Stomach (tissue), 4 donors: Measurements from ENCODE around the gene DHX57.

Source experiments
- EP300 ChIP-seq: sonication (generic); formaldehyde crosslinking; IDR thresholded peaks from one replicate; pipeline ENCODE4 v1.6.1; 2017; ENCODE audit warnings: antibody characterized with exemption
- POLR2A ChIP-seq, 4 donors: fragments of 450-650 bp; IDR thresholded peaks; one replicate each; pipeline ENCODE4 v1.6.1; 2016; ENCODE audit warnings: antibody characterized with exemption in 4 of 4, control low read depth in 2 of 4, mild to moderate bottlenecking in 1 of 4, moderate library complexity in 1 of 4
- POLR2AphosphoS5 ChIP-seq, 3 donors: sonication (generic); formaldehyde crosslinking; IDR thresholded peaks; one replicate each; pipeline ENCODE4 v1.6.1; 2016; ENCODE audit warnings: antibody characterized with exemption in 3 of 3
- TF ChIP-seq, protein P1 (sequence below), 7 experiments: fragments of 450-650 bp in 4 of 7; fragments of 200-600 bp in 3 of 7; sonication (generic) in 3 of 7; IDR thresholded peaks; one replicate each; pipeline ENCODE4 v1.5.1; 2016 to 2019; ENCODE audit warnings: antibody characterized with exemption in 7 of 7, control low read depth in 2 of 7, mild to moderate bottlenecking in 1 of 7

DNA sequence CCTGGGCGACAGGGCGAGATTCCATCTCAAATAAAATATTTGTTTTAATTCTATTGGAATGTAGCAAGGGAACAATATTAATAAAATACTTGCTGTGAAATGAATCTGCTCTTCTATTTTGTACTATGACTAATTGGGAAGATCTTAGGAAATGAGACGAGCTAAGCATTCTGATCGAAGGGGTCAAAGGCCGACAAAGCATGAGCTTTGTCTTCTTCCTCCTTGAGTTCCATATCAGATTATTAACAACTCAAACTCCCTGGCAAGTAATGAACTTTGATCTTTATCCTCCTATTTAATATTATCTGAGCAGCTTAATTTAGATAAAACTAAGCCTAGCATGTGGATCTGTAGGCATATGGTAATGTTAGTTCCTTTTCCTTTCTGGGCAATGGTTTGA is 82.2 kb downstream of the DHX57 start:
- TF ChIP-seq POLR2A (IDR thresholded peaks at IDR 0.05) (no peak), EP300 (no peak), POLR2AphosphoS5 (IDR thresholded peaks at IDR 0.05) (no peak)
- TF ChIP-seq, protein P1, sequence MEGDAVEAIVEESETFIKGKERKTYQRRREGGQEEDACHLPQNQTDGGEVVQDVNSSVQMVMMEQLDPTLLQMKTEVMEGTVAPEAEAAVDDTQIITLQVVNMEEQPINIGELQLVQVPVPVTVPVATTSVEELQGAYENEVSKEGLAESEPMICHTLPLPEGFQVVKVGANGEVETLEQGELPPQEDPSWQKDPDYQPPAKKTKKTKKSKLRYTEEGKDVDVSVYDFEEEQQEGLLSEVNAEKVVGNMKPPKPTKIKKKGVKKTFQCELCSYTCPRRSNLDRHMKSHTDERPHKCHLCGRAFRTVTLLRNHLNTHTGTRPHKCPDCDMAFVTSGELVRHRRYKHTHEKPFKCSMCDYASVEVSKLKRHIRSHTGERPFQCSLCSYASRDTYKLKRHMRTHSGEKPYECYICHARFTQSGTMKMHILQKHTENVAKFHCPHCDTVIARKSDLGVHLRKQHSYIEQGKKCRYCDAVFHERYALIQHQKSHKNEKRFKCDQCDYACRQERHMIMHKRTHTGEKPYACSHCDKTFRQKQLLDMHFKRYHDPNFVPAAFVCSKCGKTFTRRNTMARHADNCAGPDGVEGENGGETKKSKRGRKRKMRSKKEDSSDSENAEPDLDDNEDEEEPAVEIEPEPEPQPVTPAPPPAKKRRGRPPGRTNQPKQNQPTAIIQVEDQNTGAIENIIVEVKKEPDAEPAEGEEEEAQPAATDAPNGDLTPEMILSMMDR (IDR thresholded peaks at IDR 0.05), result no peak
